AG04449 (cell line): ENCODE data around the gene PDLIM4.

ENCODE experiments used
- CTCF ChIA-PET: fragments of 350-600 bp; formaldehyde crosslinking; extraction: SDS; loops from one replicate; lab custom pipeline; 2021; ENCODE audit warnings: antibody characterized with exemption; lab: Yijun Ruan, JAX
- POLR2A ChIA-PET: fragments of 400-600, 350-600 bp; formaldehyde crosslinking; extraction: SDS; loops from one replicate; lab custom pipeline; 2020; ENCODE audit warnings: antibody characterized with exemption, inconsistent platforms; lab: Yijun Ruan, JAX
- DNase-seq: peaks from one replicate; pipeline ENCODE4 v3.0.0-alpha.2; 2010; ENCODE audit warnings: low read depth, low spot score
- H3K4me3 ChIP-seq: 2 replicates; pipeline ENCODE4 v1.5.1; 2011; ENCODE audit warnings: low read depth, mild to moderate bottlenecking, control low read depth, low read length
- TF ChIP-seq, protein P1 (sequence below): IDR thresholded peaks from one replicate; pipeline ENCODE4 v1.5.1; 2011; ENCODE audit warnings: mild to moderate bottlenecking, moderate library complexity, low read length, control low read depth, inconsistent platforms; ENCODE audit not compliant: insufficient read depth; ENCODE audit errors: missing control alignments

PDLIM4 gene

DNA sequence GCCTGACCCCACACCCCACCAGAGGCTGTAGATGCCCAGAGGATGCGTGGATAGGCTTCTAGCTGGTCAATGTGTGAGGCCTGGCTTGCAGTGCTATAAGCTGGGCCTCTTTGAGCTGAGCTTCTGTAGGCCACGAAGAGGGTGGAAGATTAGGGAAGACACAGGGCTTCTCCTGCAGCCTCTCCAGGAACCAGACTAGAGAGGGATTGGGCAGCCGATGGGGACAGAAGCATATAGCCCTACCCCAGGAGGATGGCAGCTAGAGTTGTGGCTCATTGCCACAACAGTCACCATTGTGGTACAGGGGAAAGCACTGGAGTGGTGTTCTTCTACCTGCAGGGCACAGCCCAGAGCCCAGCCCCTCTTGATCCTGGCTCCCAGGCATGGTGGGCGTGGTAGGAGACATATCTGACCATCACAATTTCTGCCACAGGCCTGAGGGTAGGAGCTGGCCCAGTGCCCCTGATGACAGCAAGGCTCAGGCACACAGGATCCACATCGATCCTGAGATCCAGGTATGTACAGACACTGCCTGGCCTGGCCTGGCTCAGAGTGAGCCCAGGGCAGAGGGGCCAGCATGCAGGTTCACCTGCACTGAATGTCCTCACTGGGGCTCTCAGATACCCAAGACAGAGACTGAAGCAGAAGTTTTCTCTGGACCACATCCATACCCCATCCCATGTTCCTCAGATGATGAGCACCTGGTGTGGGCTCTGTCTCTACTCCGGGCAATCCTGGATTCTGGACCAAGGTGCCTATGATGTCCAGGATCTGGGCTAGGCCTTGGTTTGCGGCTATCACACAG lies 8.7 kb downstream of the PDLIM4 start:
- ChIA-PET POLR2A (no interaction called here), CTCF (interaction anchor here (0.6 to 21.8 kb wide), 2 partner anchors 28 to 205 kb away, joined by 3 to 416 read pairs; no protein-coding TSS in a partner anchor)
- TF ChIP-seq, protein P1, sequence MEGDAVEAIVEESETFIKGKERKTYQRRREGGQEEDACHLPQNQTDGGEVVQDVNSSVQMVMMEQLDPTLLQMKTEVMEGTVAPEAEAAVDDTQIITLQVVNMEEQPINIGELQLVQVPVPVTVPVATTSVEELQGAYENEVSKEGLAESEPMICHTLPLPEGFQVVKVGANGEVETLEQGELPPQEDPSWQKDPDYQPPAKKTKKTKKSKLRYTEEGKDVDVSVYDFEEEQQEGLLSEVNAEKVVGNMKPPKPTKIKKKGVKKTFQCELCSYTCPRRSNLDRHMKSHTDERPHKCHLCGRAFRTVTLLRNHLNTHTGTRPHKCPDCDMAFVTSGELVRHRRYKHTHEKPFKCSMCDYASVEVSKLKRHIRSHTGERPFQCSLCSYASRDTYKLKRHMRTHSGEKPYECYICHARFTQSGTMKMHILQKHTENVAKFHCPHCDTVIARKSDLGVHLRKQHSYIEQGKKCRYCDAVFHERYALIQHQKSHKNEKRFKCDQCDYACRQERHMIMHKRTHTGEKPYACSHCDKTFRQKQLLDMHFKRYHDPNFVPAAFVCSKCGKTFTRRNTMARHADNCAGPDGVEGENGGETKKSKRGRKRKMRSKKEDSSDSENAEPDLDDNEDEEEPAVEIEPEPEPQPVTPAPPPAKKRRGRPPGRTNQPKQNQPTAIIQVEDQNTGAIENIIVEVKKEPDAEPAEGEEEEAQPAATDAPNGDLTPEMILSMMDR, result no peak
- DNase-seq, result no peak
- H3K4me3 ChIP-seq, result no peak overlapping the region

DNA sequence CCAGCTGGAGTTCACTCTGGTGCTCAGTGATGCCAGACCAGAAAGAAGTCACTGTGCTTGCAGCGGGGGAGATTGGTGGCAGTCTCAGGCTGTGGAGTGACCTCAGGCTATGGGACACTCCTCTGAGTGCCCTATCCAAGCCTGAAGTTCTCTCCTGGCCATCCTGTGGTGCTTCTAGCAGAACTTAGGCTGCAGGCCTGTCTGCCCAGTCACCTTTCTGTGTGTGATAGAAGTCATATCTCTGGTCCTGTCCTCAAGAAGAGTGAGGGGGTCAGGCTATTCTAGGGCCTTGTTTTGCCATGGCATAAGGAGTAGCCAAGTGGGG lies 9.3 kb downstream of the PDLIM4 start:
- DNase-seq, result no peak
- ChIA-PET CTCF (interaction anchor here (1.7 kb wide), 1 partner anchor 86 kb away, joined by 4 read pairs; no protein-coding TSS in a partner anchor), POLR2A (no interaction called here)
- no peak overlapping the region for H3K4me3 ChIP-seq
- TF ChIP-seq, protein P1, result no peak

DNA sequence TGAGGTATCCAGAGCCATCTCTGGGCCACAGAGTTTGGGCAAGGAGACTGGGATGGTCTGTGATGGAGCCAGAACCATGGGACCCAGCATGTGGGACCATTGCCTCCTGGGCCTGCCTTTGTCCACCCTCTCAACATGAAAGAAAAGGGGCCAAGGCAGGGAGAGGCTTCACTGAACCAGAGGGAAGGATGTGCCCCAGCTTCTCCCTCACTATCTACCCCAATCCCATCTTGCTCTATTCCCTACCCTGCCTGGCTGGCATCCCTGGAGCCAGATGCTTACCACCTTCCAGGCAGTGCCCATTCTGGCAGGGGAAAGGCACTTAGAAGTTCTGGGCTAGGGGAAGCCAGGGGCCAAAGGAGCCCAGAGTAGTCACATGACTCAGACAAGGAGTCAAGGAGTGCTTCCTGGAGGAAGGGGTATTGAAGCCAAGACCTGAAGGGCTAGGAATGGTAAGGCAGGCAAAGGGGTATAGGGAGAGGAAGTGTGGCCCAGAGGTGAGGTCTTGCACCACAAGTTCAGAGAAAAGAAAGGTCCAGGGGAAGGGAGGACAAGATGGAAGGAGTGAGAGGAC lies 9.8 kb downstream of the PDLIM4 start:
- TF ChIP-seq, protein P1, result no peak
- POLR2A ChIA-PET, result no interaction called here
- CTCF ChIA-PET, result interaction anchor here (1.7 to 2.6 kb wide), 3 partner anchors 15 to 87 kb away, joined by 4 to 12 read pairs (median 5); no protein-coding TSS in a partner anchor
- no peak for DNase-seq
- no peak overlapping the region for H3K4me3 ChIP-seq

DNA sequence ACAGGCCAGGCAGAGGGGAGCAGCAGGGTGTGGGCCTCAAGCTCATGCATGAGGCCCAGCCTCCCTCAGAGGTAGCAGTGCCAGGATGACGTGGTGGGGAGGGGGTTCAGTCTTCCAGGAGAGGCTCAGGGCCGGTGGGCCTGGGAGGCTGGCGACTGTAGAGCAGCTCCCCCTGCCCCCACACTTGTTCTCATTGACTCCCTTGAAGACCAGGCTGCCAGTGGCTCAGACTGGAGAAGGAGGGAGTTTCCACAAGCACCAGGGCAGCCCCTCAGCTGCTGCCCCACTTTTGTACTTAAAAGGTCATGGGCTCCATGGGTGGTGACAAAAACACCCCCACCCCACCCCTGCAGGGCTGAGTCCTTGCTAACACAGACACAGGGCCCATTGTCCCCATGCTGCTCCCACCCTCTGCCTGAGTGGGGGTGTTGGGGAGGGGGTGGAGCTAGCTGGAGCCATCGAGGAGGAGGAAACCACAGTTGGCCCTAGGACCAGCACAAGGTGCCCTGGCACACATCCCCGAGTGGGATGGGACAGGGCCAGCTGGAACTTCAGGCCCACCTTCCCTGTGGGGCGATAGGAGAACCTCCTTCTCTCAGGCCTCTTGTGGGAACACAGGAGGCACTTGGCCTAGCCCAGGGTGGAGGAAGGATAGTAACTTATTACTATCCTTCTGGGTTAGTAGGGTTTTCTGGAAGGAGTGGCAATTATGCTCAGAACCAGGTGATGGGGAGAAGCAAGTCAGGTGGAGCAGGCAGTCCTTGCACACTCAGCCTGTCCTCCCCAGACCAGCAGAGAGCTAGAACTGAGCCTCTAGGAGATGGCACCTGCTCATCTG lies 10.7 kb downstream of the PDLIM4 start:
- ChIA-PET POLR2A (no interaction called here), CTCF (interaction anchor here (1.2 to 2.6 kb wide), 5 partner anchors 11 to 88 kb away, joined by 3 to 12 read pairs (median 5); no protein-coding TSS in a partner anchor)
- H3K4me3 ChIP-seq, result no peak overlapping the region
- TF ChIP-seq, protein P1, result no peak
- DNase-seq, result no peak

DNA sequence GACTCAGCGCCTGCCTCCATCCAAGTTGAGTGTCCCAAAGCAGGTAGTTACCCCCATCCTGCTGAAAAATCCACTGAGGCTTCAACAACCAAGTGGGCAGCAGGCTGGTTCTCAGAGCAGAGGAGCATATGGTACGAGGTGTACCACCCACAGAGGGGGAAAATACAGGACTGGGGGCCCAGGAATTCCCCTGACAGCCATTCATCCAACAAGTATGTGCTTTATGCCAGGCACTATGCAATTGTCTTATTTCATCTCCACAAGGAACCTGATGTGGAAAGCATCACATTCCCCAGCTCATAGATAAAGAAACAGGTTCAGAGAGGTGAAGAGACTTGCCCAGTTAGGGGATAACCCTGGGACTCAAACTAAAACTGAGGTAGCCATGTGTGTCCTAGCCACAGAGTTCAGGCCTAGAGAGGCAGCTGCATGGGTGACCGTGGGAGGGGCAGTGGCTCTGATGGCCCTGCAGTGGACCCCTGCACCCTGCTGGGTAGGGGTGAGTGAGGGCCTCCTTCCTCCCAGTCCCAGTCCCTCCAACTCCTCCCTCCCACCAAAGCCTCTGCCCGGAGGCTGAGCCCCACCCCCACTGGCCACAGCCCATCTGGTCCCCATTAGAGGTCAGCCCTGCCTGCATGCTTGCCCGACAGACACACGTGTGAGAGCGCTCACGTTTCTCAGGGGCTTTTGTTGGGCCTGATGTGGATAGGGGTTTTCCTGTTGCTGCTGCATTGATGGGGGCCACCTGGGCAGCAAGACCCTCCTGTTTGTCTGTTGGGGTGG lies 11.5 kb downstream of the PDLIM4 start:
- H3K4me3 ChIP-seq, result no peak overlapping the region
- CTCF ChIA-PET, result interaction anchor here (1.1 to 2.6 kb wide), 5 partner anchors 10 to 79 kb away, joined by 3 to 12 read pairs (median 5); no protein-coding TSS in a partner anchor
- peak; percentile 41 for DNase-seq
- TF ChIP-seq, protein P1, result no peak
- POLR2A ChIA-PET, result no interaction called here
